K562 (cell line): ENCODE measurements around the gene FAM83F. TPM values are rescaled to one million over a fixed set of nuclear protein-coding genes. Genes with fewer than 3 reads are reported as not detected.

ENCODE experiments used
- BHLHE40 ChIP-seq: IDR thresholded peaks from 2 replicates; pipeline ENCODE4 v1.6.1; 2011; ENCODE audit warnings: low read length, improper control_type of control experiment
- ESRRA ChIP-seq: fragments of 450-650 bp; IDR thresholded peaks from 2 replicates; pipeline ENCODE4 v1.6.1; 2014; ENCODE audit warnings: low read depth, mild to moderate bottlenecking, moderate library complexity, borderline replicate concordance
- FUS ChIP-seq: fragments of 200-400 bp; formaldehyde crosslinking; optimal IDR thresholded peaks from 2 replicates; pipeline ENCODE3; 2017; ENCODE audit warnings: low read depth, low read length
- GTF2A2 ChIP-seq: IDR thresholded peaks from 2 replicates; pipeline ENCODE4 v1.6.1; 2016; ENCODE audit warnings: mild to moderate bottlenecking, missing genetic modification characterization, missing compliant biosample characterization
- HCFC1 ChIP-seq: IDR thresholded peaks from 2 replicates; pipeline ENCODE4 v1.6.1; 2012; ENCODE audit warnings: low read depth, low read length, improper control_type of control experiment
- JUND ChIP-seq, 2 experiments: IDR thresholded peaks; 2 replicates in 1 of 2; 3 replicates in 1 of 2; pipeline ENCODE4 v1.6.1; 2011; ENCODE audit warnings: borderline replicate concordance in 2 of 2, low read depth in 2 of 2, low read length in 2 of 2, improper control_type of control experiment in 1 of 2, missing biosample characterization in 1 of 2, missing genetic modification characterization in 1 of 2, missing genetic modification reagents in 1 of 2
- KDM5B ChIP-seq: fragments of 200-600 bp; sonication (generic); IDR thresholded peaks from 2 replicates; pipeline ENCODE4 v1.6.1; 2012; ENCODE audit warnings: low read depth, mild to moderate bottlenecking, moderate library complexity, low read length, control low read depth, inconsistent platforms; ENCODE audit not compliant: insufficient replicate concordance
- NBN ChIP-seq: fragments of 450-650 bp; IDR thresholded peaks from 2 replicates; pipeline ENCODE4 v1.6.1; 2016; ENCODE audit warnings: low read depth, mild to moderate bottlenecking
- OTX1 ChIP-seq: fragments of 450-650 bp; formaldehyde crosslinking; IDR thresholded peaks from 2 replicates; pipeline ENCODE4 v1.4.0; 2022; ENCODE audit warnings: mild to moderate bottlenecking
- PHB ChIP-seq: fragments of 250-450 bp; sonication (Bioruptor Pico); IDR thresholded peaks from 2 replicates; pipeline ENCODE4 v1.5.0; 2021
- POLR3G ChIP-seq: IDR thresholded peaks from 2 replicates; pipeline ENCODE4 v1.6.1; 2011; ENCODE audit not compliant: insufficient read length, insufficient replicate concordance; ENCODE audit errors: extremely low read depth
- PURB ChIP-seq: sonication (generic); formaldehyde crosslinking; IDR thresholded peaks from 2 replicates; pipeline ENCODE4 v1.9.0; 2021; ENCODE audit warnings: low read depth, mild to moderate bottlenecking, missing genetic modification reagents
- RB1 ChIP-seq: fragments of 450-650 bp; IDR thresholded peaks from 2 replicates; pipeline ENCODE4 v1.6.1; 2017; ENCODE audit warnings: low read depth, mild to moderate bottlenecking
- TAL1 ChIP-seq: fragments of 450-650 bp; IDR thresholded peaks from 2 replicates; pipeline ENCODE4 v1.6.1; 2016; ENCODE audit warnings: mild to moderate bottlenecking
- TCF3 ChIP-seq: sonication (generic); formaldehyde crosslinking; IDR thresholded peaks from 2 replicates; pipeline ENCODE4 v1.4.0; 2020; ENCODE audit warnings: mild to moderate bottlenecking, missing genetic modification reagents
- ZFP36 ChIP-seq: fragments of 150-350 bp; IDR thresholded peaks from 2 replicates; pipeline ENCODE4 v1.6.1; 2018; ENCODE audit warnings: low read length, low read depth; ENCODE audit not compliant: partially characterized antibody
- ZKSCAN8 ChIP-seq: fragments of 200-800 bp; sonication (Bioruptor generic); IDR thresholded peaks from 2 replicates; pipeline ENCODE4 v1.6.1; 2016; ENCODE audit warnings: missing genetic modification characterization, missing compliant biosample characterization
- ZNF197 ChIP-seq: fragments of 200-800 bp; sonication (Bioruptor generic); IDR thresholded peaks from 2 replicates; pipeline ENCODE4 v1.6.1; 2016; ENCODE audit warnings: low read depth, missing genetic modification characterization, missing compliant biosample characterization
- ZNF384 ChIP-seq: IDR thresholded peaks from 2 replicates; pipeline ENCODE4 v1.6.1; 2012; ENCODE audit warnings: low read depth, low read length, improper control_type of control experiment
- ZNF589 ChIP-seq: fragments of 200-800 bp; sonication (Bioruptor generic); IDR thresholded peaks from 2 replicates; pipeline ENCODE4 v1.6.1; 2016; ENCODE audit warnings: low read depth, missing genetic modification characterization, missing compliant biosample characterization
- ZZZ3 ChIP-seq: fragments of 450-650 bp; IDR thresholded peaks from 2 replicates; pipeline ENCODE4 v1.6.1; 2016; ENCODE audit warnings: antibody characterized with exemption, mild to moderate bottlenecking, moderate library complexity
- polyA plus RNA-seq, 8 experiments: library from polyadenylated mRNA; depleted of rRNA in 4 of 8; stranded (reverse) in 5 of 8; unstranded in 3 of 8; fragments of >200 nt; fragmentation: Nextera tagmentation in 2 of 8; fragmentation: Illumina TruSeq in 1 of 8; extraction: Ambion mirVana in 2 of 8; extraction: Trizol in 1 of 8; gene quantifications; 2 replicates each; pipeline versions ENCODE4 v1.2.1 to v1.2.3, GENCODE V29; 2011 to 2014; ENCODE audit warnings: inconsistent platforms in 1 of 8, missing spikeins in 1 of 8
- total RNA-seq, 7 experiments: library from RNA; depleted of rRNA in 6 of 7; stranded (reverse); fragments of >200 nt in 6 of 7; fragmentation: Illumina TruSeq in 2 of 7; extraction: Trizol in 2 of 7; gene quantifications; 2 replicates each; pipeline versions ENCODE4 v1.2.1 to v1.2.3, GENCODE V29; 2011 to 2021; ENCODE audit warnings: low replicate concordance in 1 of 7
- TF ChIP-seq, protein P1 (sequence below): fragments of 450-650 bp; formaldehyde crosslinking; IDR thresholded peaks from 2 replicates; pipeline ENCODE4 v1.4.0; 2022; ENCODE audit warnings: missing genetic modification characterization
- TF ChIP-seq, protein P2 (sequence below): fragments of 450-650 bp; IDR thresholded peaks from 2 replicates; pipeline ENCODE4 v1.6.1; 2016
- TF ChIP-seq, protein P3 (sequence below): IDR thresholded peaks from 2 replicates; pipeline ENCODE4 v1.6.1; 2012; ENCODE audit warnings: low read depth, low read length, improper control_type of control experiment, borderline replicate concordance

Gene FAM83F
- total and polyA plus RNA-seq, 9 of the 15 experiments (the other 6 are each of a cell fraction or from before 2014, with no cell fraction given): under 0.01 to 0.13 (median 0.04) TPM; not detected in 1

GRCh38 chr22:39967103-39967829, 27.5 kb upstream of the FAM83F start (continued):
- TF ChIP-seq ESRRA: no peak
- TF ChIP-seq TCF3 (CRISPR knock-in tag): peak; percentile 78
- TF ChIP-seq ZZZ3: no peak
- TF ChIP-seq, protein P1, sequence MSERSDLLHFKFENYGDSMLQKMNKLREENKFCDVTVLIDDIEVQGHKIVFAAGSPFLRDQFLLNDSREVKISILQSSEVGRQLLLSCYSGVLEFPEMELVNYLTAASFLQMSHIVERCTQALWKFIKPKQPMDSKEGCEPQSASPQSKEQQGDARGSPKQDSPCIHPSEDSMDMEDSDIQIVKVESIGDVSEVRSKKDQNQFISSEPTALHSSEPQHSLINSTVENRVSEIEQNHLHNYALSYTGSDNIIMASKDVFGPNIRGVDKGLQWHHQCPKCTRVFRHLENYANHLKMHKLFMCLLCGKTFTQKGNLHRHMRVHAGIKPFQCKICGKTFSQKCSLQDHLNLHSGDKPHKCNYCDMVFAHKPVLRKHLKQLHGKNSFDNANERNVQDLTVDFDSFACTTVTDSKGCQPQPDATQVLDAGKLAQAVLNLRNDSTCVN (CRISPR knock-in tag): no peak
- no peak for TF ChIP-seq PHB (CRISPR knock-in tag)
- no peak for TF ChIP-seq ZFP36
- TF ChIP-seq KDM5B: no peak
- TF ChIP-seq, protein P2, sequence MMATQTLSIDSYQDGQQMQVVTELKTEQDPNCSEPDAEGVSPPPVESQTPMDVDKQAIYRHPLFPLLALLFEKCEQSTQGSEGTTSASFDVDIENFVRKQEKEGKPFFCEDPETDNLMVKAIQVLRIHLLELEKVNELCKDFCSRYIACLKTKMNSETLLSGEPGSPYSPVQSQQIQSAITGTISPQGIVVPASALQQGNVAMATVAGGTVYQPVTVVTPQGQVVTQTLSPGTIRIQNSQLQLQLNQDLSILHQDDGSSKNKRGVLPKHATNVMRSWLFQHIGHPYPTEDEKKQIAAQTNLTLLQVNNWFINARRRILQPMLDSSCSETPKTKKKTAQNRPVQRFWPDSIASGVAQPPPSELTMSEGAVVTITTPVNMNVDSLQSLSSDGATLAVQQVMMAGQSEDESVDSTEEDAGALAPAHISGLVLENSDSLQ: no peak
- no peak for TF ChIP-seq GTF2A2 (tag)
- TF ChIP-seq OTX1: no peak
- TF ChIP-seq PURB (CRISPR knock-in tag): no peak
- TF ChIP-seq TAL1: peak; percentile 63
- TF ChIP-seq HCFC1: no peak
- TF ChIP-seq POLR3G: no peak
- TF ChIP-seq RB1: no peak
- TF ChIP-seq BHLHE40: no peak
- TF ChIP-seq ZNF589 (CRISPR knock-in tag): peak; percentile 32; the same call in 1 of the 2 replicates
- no peak for TF ChIP-seq FUS
- no peak for TF ChIP-seq ZNF197 (CRISPR knock-in tag)
- TF ChIP-seq ZNF384: no peak
- no peak for TF ChIP-seq NBN
- TF ChIP-seq JUND (IDR thresholded peaks at IDR 0.05; ENCODE audit: borderline replicate concordance, low read depth, low read length): peak; percentile 41; the same call in 1 of the 2 replicates
- peak; percentile 46; the same call in 1 of the 3 replicates for TF ChIP-seq JUND (tag; IDR thresholded peaks at IDR 0.05; ENCODE audit: borderline replicate concordance, low read depth, low read length)
- no peak for TF ChIP-seq ZKSCAN8 (CRISPR knock-in tag)
- TF ChIP-seq, protein P3, sequence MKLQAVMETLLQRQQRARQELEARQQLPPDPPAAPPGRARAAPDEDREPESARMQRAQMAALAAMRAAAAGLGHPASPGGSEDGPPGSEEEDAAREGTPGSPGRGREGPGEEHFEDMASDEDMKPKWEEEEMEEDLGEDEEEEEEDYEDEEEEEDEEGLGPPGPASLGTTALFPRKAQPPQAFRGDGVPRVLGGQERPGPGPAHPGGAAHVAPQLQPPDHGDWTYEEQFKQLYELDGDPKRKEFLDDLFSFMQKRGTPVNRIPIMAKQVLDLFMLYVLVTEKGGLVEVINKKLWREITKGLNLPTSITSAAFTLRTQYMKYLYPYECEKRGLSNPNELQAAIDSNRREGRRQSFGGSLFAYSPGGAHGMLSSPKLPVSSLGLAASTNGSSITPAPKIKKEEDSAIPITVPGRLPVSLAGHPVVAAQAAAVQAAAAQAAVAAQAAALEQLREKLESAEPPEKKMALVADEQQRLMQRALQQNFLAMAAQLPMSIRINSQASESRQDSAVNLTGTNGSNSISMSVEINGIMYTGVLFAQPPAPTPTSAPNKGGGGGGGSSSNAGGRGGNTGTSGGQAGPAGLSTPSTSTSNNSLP: no peak
